Mucosa of rectum (tissue), 2 donors: ENCODE measurements around the gene FBXO42.
A peak's percentile ranks its signal among the peaks of the same experiment; 100 is the strongest.

Experiments
- H3K27ac ChIP-seq, 2 donors: one replicate each; pipeline ENCODE4 v1.7.0; 2013; ENCODE audit warnings: inconsistent platforms in 2 of 2, low read depth in 2 of 2, low read length in 2 of 2
- H3K27me3 ChIP-seq, 2 donors: one replicate each; pipeline ENCODE4 v1.7.0; 2013; ENCODE audit warnings: low read length in 2 of 2; ENCODE audit not compliant: control insufficient read depth in 2 of 2, insufficient read depth in 2 of 2
- H3K36me3 ChIP-seq, 2 donors: one replicate each; pipeline ENCODE4 v1.7.0; 2013; ENCODE audit warnings: low read length in 2 of 2; ENCODE audit not compliant: control insufficient read depth in 2 of 2, insufficient read depth in 2 of 2
- H3K4me1 ChIP-seq, 2 donors: one replicate each; pipeline ENCODE4 v1.7.0; 2013; ENCODE audit warnings: low read length in 2 of 2, mild to moderate bottlenecking in 1 of 2; ENCODE audit not compliant: control insufficient read depth in 2 of 2, insufficient read depth in 2 of 2
- H3K4me3 ChIP-seq, 2 donors: one replicate each; pipeline ENCODE4 v1.7.0; 2013; ENCODE audit warnings: low read length in 2 of 2
- H3K9ac ChIP-seq, 2 donors: one replicate each; pipeline ENCODE4 v1.7.0; 2013; ENCODE audit warnings: low read length in 2 of 2, low read depth in 1 of 2, mild to moderate bottlenecking in 1 of 2
- H3K9me3 ChIP-seq, 2 donors: one replicate each; pipeline ENCODE4 v1.7.0; 2013; ENCODE audit warnings: low read length in 2 of 2; ENCODE audit not compliant: control insufficient read depth in 2 of 2
- donor health status: healthy.
- donor health status: Normal muscosa, but diverticular disease.

FBXO42 gene

GRCh38 chr1:16206547-16207317, 145.5 kb downstream of the FBXO42 start:
- H3K27ac ChIP-seq = peak overlapping the region; percentile 96

GRCh38 chr1:16205891-16206546, 146.3 kb downstream of the FBXO42 start:
- peaks cover 0 to 15% of the 10 kb centered on the region in 2 donors for H3K36me3 ChIP-seq
- H3K27ac ChIP-seq = peak overlapping the region; percentile 64 to 96
- H3K9ac ChIP-seq = peak overlapping the region; percentile 72 to 77
- H3K27me3 ChIP-seq = no peaks in the 10 kb centered on the region
- peaks cover 10 to 13% of the 10 kb centered on the region in 2 donors for H3K4me1 ChIP-seq
- peak overlapping the region; percentile 68 to 75 for H3K4me3 ChIP-seq
- no peaks in the 10 kb centered on the region for H3K9me3 ChIP-seq

More at GRCh38 chr1:16206547-16207317, 145.5 kb downstream of the FBXO42 start:
- H3K9me3 ChIP-seq = no peaks in the 10 kb centered on the region
- H3K4me1 ChIP-seq = peaks cover 10 to 13% of the 10 kb centered on the region in 2 donors
- peak overlapping the region; percentile 68 to 78 for H3K4me3 ChIP-seq
- no peaks in the 10 kb centered on the region for H3K27me3 ChIP-seq
- peaks cover 0 to 8% of the 10 kb centered on the region in 2 donors for H3K36me3 ChIP-seq
- peak overlapping the region; percentile 74 to 80 for H3K9ac ChIP-seq

GRCh38 chr1:16205334-16205671, 147.0 kb downstream of the FBXO42 start:
- H3K27me3 ChIP-seq = no peaks in the 10 kb centered on the region
- peaks cover 0 to 15% of the 10 kb centered on the region in 2 donors for H3K36me3 ChIP-seq
- peaks cover 10 to 13% of the 10 kb centered on the region in 2 donors for H3K4me1 ChIP-seq
- no peak overlapping the region for H3K4me3 ChIP-seq
- no peak overlapping the region for H3K27ac ChIP-seq
- no peak overlapping the region for H3K9ac ChIP-seq
- no peaks in the 10 kb centered on the region for H3K9me3 ChIP-seq

- Histone ChIP-seq H3K27me3 (no peaks in the 10 kb centered on the region), H3K9ac (no peak overlapping the region), H3K4me1 (peaks cover 10 to 13% of the 10 kb centered on the region in 2 donors), H3K36me3 (peaks cover 0 to 15% of the 10 kb centered on the region in 2 donors), H3K4me3 (no peak overlapping the region), H3K9me3 (no peaks in the 10 kb centered on the region), H3K27ac (no peak overlapping the region)
Observed at GRCh38 chr1:16204634-16205333, 147.5 kb downstream of the FBXO42 start.

DNA sequence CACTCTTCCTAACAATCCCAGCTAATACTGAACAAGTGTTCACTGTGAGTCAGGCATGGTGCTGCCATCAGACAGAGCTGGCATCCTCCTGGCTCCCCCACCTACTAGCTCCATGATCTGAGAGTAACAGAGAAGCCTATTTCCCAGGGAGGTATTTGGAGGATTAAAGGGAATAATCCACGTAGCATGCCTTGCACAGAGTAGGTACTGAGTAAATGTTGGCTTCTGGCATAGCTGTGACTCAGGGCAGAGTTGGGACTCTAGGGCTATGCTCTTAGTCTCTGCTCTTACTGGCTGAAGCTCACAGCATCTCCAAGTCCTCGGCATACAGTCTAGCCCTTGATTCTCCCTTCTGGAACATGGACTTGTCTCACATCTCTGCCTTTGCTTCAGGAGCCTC, 148.1 kb downstream of the FBXO42 start:
- peaks cover 0 to 15% of the 10 kb centered on the region in 2 donors for H3K36me3 ChIP-seq
- no peak overlapping the region for H3K27ac ChIP-seq
- no peak overlapping the region for H3K9ac ChIP-seq
- peaks cover 12 to 13% of the 10 kb centered on the region in 2 donors for H3K4me1 ChIP-seq
- no peaks in the 10 kb centered on the region for H3K27me3 ChIP-seq
- no peak overlapping the region for H3K4me3 ChIP-seq
- no peaks in the 10 kb centered on the region for H3K9me3 ChIP-seq

GRCh38 chr1:16203550-16203949, 148.7 kb downstream of the FBXO42 start:
- H3K9ac ChIP-seq = no peak overlapping the region
- H3K36me3 ChIP-seq = peaks cover 0 to 15% of the 10 kb centered on the region in 2 donors

GRCh38 chr1:16202281-16203210, 149.7 kb downstream of the FBXO42 start:
- H3K9me3 ChIP-seq = no peaks in the 10 kb centered on the region
- no peak overlapping the region for H3K9ac ChIP-seq
- no peaks in the 10 kb centered on the region for H3K27me3 ChIP-seq
- no peak overlapping the region for H3K27ac ChIP-seq
- H3K36me3 ChIP-seq = peaks cover 0 to 15% of the 10 kb centered on the region in 2 donors
- H3K4me3 ChIP-seq = no peak overlapping the region
- H3K4me1 ChIP-seq = peaks cover 12 to 15% of the 10 kb centered on the region in 2 donors

More at GRCh38 chr1:16203550-16203949, 148.7 kb downstream of the FBXO42 start:
- Histone ChIP-seq H3K27me3 (no peaks in the 10 kb centered on the region), H3K4me1 (peaks cover 13 to 16% of the 10 kb centered on the region in 2 donors), H3K27ac (no peak overlapping the region), H3K4me3 (no peak overlapping the region), H3K9me3 (no peaks in the 10 kb centered on the region)

DNA sequence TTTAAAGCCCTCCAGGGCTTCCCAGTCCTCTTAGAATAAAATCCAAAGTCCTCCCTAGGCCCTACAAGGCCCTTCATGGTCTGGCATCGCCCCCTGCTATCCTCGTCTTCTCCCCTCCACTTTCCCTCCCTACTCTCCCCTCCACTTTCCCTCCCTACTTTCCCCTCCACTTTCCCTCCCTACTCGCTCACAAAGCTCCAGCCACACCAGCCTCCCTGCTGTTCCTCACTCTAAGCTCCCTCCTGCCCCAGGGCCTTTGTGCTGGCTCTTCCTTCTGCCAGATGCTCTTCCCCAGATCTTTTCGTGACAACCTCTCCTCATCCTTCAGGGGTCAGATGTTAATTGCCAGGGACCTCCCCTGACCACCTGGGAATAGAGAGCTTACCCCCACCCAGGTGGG, 152.6 kb downstream of the FBXO42 start:
- Histone ChIP-seq H3K27ac (no peak overlapping the region), H3K27me3 (no peaks in the 10 kb centered on the region), H3K9me3 (no peaks in the 10 kb centered on the region), H3K36me3 (peaks cover 0 to 15% of the 10 kb centered on the region in 2 donors), H3K4me1 (peaks cover 0 to 6% of the 10 kb centered on the region in 2 donors), H3K9ac (no peak overlapping the region), H3K4me3 (no peak overlapping the region)

DNA sequence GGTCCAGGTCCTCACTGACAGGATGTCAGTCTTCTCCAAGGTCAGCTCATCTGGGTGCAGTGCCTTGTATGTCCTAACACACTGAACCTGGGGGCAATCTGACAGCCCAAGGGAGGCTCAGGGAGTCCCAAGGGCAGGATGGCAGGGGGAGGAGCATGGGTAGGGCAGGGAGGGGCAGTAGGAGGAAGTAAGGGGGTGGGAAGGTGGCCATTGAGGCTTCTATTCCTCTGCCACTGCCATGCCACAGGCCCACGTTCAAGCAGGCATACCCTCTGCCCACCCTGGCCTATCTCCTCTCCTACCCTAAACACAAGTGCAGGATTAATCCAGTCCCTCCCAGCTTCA, 153.2 kb downstream of the FBXO42 start:
- Histone ChIP-seq H3K27me3 (no peaks in the 10 kb centered on the region), H3K9me3 (no peaks in the 10 kb centered on the region), H3K4me1 (peaks cover 0 to 6% of the 10 kb centered on the region in 2 donors), H3K4me3 (no peak overlapping the region), H3K27ac (no peak overlapping the region), H3K9ac (no peak overlapping the region), H3K36me3 (peaks cover 0 to 12% of the 10 kb centered on the region in 2 donors)
